ENCODE results near the gene RNF213.

The RNF213 gene

DNA sequence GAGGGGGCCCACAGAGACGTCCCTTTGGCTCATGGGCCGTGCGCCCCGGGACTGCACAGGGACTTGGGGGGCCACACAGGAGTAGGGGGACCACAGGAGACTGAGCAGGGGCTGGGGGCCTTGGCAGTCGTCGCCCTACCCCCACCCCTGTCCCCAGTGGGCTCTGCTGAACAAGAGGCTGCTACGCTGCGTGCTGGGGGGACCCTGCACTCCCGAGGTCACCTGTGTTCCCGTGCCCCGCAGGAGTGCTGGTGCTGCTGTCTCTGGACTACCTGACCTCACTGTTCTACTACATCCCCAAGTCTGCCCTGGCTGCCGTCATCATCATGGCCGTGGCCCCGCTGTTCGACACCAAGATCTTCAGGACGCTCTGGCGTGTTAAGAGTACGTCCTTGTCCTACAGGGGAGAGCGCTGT is 14.4 kb upstream of the RNF213 start:
- TF ChIP-seq, protein P1, sequence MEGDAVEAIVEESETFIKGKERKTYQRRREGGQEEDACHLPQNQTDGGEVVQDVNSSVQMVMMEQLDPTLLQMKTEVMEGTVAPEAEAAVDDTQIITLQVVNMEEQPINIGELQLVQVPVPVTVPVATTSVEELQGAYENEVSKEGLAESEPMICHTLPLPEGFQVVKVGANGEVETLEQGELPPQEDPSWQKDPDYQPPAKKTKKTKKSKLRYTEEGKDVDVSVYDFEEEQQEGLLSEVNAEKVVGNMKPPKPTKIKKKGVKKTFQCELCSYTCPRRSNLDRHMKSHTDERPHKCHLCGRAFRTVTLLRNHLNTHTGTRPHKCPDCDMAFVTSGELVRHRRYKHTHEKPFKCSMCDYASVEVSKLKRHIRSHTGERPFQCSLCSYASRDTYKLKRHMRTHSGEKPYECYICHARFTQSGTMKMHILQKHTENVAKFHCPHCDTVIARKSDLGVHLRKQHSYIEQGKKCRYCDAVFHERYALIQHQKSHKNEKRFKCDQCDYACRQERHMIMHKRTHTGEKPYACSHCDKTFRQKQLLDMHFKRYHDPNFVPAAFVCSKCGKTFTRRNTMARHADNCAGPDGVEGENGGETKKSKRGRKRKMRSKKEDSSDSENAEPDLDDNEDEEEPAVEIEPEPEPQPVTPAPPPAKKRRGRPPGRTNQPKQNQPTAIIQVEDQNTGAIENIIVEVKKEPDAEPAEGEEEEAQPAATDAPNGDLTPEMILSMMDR (IDR thresholded peaks at IDR 0.05; ENCODE audit: borderline replicate concordance, insufficient read depth, low read depth, low read length) = no peak
- H3K4me3 ChIP-seq (ENCODE audit: low read depth, low read length) = no peak overlapping the region

DNA sequence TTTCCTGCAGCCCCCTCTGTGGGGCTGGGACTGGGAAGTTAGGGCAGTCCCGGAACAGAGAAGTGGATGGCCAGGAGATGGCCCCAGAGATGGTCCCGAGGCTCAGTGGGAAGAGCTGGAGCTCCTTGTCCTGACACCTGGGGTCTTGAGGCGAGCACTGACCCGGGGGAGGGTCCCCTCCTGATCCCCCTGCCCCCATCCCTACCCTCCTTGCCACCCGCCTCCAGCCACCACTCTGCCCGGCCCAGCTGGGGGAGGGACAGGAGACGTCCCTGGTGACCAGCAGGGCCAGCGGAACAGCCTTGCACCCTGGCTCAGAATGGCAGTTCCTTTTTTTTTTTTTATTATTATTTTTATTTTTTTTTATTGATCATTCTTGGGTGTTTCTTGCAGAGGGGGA is 13.9 kb upstream of the RNF213 start:
- no peak overlapping the region for H3K4me3 ChIP-seq (ENCODE audit: low read depth, low read length)
- TF ChIP-seq, protein P1 (IDR thresholded peaks at IDR 0.05; ENCODE audit: borderline replicate concordance, insufficient read depth, low read depth, low read length) = no peak

DNA sequence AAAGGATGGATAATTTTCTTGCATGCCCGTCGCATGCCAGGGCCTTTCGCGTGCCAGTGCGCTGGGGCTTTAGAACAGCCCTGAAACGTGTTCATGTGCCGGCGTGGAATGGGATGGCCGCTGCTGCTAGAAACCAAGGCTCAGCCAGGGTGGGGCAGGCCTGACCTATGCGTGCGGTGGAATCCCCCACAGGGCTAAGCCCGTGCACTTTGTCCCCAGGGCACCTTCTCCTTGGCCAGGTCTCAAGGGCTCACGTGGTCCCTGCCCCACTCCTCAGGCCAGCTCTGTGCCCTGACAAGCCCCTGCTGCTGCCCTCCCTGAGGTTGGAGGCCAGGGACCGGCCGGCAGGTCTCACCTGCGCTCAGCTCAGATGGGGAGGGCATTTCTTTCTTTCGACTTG is 13.1 kb upstream of the RNF213 start:
- TF ChIP-seq, protein P1 (IDR thresholded peaks at IDR 0.05; ENCODE audit: borderline replicate concordance, insufficient read depth, low read depth, low read length) = no peak
- H3K4me3 ChIP-seq (ENCODE audit: low read depth, low read length) = no peak overlapping the region

DNA sequence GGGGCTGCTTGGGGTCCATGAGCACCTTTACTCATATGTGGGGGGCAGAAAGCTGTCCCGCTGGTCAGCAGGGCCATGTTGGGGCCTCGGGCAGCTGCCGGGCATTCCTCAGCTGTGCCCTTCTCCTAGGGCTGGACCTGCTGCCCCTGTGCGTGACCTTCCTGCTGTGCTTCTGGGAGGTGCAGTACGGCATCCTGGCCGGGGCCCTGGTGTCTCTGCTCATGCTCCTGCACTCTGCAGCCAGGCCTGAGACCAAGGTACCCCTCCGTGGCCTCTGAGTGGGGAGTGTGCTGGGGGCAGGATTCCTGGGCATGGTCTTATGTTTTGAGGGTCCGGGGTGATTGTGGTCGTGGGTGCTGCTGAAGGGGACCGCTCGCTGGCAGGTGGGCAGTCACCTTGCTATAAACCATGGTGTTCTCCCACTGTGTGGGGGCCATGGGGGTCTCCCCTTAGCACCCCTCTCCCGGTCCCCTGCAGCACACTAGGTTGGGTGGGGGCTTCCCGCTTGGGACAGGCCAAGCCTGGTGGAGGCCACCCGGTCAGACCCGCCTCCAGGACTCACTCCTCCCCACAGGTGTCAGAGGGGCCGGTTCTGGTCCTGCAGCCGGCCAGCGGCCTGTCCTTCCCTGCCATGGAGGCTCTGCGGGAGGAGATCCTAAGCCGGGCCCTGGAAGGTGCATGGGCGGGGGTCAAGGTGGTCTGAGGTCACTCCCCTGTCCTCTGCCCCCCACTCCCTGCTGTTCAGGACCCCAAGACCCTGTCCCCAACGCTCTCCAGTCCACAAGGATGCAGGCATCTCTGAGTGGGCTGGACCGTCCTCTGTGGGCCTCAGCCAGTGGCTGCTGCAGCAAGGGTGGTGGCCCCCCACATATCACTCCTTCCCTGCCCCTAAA is 12.4 kb upstream of the RNF213 start:
- no peak overlapping the region for H3K4me3 ChIP-seq (ENCODE audit: low read depth, low read length)
- TF ChIP-seq, protein P1 (IDR thresholded peaks at IDR 0.05; ENCODE audit: borderline replicate concordance, insufficient read depth, low read depth, low read length) = no peak

DNA sequence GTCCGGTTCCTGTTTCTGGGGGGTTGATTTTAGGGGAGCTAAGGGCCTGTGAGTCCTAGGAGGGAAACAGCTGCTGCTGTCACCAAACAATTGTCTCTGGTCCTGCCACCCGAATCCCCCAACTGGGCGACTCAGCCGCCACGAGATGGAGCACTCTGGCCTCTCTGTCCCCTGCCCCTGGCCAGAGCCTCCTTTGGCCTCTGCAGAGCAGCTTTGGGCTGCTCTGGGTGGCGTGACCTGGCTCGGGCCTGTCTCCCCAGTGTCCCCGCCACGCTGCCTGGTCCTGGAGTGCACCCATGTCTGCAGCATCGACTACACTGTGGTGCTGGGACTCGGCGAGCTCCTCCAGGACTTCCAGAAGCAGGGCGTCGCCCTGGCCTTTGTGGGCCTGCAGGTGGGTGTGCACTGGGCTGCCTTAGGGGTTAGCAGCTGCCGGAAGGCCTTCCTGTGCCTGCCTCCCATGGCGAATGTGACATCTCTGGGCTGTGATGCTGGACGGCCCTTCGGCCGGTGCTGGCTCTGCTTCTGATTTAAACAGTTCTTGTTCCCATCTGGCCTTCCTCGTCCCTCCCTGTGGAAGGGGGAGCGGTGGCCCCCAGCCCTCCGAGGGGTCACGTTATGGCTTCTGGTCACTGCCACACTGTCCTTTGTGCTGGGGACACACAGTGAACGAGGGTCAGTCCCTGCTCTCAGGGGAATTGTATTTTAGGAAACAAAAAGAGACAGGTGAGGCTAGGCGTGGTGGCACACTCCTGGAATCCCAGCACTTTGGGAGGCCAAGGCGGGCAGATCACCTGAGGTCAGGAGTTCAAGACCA is 11.6 kb upstream of the RNF213 start:
- TF ChIP-seq, protein P1 (IDR thresholded peaks at IDR 0.05; ENCODE audit: borderline replicate concordance, insufficient read depth, low read depth, low read length) = no peak

DNA sequence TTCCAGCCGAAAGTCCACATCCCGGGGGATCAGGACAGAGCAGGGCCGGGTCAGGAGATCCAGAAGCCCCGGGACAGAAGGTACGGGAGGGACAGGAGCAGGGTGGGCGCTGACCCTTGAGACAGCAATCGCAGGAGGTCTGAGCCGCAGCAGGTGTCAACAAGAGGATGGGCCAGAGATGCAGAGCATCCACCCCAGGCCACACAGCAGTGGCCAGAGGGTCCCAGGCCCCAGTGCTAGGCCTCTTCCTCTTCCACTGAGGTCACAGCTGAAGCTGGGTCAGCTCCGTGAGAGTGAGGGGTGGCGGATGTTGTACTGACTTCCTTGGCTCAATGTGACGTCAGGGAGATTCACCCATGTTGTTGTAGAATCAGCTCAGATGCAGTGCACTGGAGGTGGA is 8.7 kb upstream of the RNF213 start:
- H3K4me3 ChIP-seq (ENCODE audit: low read depth, low read length) = no peak overlapping the region
- TF ChIP-seq, protein P1 (IDR thresholded peaks at IDR 0.05; ENCODE audit: borderline replicate concordance, insufficient read depth, low read depth, low read length) = no peak

More for the DNA sequence above, 11.6 kb upstream of the RNF213 start:
- H3K4me3 ChIP-seq (ENCODE audit: low read depth, low read length) = no peak overlapping the region

Data from GM12875 (cell line).